HG03457 (cell line): ENCODE results near the gene TTC7B.

Experiments used
- ATAC-seq: cut with Tn5 transposase; IDR thresholded peaks from one replicate; pipeline ENCODE4 v1.9.1; 2021; ENCODE audit warnings: moderate number of reproducible peaks; ENCODE audit not compliant: unreplicated experiment

The TTC7B gene

DNA sequence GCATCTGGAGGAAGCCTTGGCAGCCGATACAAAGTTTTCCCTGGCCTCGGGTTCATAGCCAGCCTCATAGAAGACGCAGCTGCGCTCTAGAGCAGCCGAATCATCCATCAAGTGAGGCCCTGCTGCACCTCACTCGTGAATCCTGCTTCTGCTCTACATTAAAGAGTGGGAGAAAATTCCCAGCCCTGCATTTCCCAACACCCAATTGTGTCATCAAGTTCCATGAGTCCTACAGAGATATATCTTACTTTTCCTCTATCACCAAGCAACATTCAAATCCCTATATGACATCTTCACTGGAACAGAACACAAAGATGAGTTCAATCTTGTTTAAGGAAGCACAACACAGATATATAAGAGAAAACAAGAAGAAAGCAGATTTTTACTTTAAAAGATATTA, 139.3 kb downstream of the TTC7B start:
- ATAC-seq = no peak

DNA sequence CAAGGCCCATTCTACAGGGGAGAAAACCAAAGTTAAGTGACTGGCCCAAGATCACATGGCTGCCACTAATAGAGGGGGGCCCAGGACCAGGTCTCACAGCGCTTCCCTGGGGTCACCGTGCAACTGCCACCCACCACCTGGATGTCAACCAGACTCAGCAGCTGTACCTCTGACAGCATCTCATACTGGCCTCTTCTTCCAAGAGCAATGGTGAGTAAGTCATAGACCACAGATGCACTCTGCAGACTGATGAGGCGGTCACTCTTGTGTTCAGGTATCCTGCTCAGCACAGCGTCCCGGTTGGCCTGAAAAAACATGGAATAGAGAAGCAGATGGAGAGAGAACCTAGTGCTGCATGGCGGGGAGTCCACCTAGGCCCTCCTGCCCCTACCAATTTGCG, 139.9 kb downstream of the TTC7B start:
- ATAC-seq = no peak

DNA sequence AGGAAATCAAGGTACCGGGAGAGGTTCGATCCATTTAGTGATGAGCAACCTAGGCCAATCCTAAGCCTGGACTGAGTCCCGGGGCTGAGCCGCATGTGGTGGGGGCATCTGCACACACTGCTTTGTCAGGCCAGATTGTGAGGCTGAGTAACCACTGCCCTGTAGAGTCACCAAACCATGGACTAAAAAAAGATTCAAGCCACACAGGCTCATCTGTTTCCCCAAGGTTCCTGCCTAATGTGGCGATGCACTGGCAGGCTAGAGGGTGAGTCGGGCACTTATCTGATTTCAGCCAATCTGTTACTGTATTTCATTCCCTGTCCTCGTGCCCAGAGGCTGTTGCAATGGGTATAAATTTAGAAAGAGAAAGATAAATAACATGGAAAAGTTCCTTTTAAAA, 140.8 kb downstream of the TTC7B start:
- ATAC-seq = no peak

DNA sequence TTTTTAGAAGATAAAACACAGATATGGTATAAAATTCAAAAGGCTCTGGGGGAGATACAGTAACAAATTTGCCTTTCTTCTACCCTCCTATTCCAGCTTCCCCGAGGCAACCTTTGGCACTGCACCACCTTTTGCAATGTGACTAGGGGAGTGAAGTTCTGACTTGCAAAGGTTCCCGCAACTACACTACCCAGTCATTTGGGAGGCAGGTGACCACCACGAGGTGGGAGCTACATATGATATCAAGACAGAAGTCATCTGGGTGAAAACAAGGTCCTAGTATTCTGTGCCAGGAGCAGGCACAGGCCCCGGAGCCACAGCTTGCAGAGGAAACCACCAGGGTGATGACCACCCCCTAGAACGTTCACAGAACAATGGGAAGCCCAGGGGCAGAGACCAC, 141.5 kb downstream of the TTC7B start:
- no peak for ATAC-seq

DNA sequence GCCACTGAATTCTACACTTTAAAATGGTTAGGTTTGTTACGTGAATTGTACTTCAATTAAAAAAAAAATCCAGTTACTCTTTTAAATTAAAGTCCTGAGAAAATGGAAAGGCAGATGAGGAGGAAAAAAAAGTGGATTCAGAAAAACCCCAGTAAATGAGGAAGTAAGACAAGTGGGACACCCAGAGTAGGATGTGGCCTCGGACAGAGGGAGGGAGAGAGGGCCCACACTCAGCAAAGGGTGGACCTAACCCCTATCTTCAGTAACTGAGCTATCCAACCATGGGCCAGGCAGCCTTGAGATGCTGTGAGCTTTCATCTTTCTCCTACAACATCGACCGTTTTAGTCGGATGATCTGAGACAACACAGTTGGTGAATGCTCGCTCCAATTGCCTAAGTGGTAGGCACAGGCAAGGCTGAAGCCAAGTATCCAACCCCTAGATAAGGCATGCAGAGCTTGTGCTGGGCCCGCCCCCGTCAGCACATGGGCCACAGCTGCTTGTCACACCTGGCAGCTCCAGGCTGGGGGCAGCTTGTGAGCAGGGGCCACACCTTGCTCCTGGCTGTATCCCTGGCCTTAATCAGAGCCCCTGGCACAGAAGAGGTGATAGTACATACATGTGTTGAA, 142.1 kb downstream of the TTC7B start:
- ATAC-seq = no peak

DNA sequence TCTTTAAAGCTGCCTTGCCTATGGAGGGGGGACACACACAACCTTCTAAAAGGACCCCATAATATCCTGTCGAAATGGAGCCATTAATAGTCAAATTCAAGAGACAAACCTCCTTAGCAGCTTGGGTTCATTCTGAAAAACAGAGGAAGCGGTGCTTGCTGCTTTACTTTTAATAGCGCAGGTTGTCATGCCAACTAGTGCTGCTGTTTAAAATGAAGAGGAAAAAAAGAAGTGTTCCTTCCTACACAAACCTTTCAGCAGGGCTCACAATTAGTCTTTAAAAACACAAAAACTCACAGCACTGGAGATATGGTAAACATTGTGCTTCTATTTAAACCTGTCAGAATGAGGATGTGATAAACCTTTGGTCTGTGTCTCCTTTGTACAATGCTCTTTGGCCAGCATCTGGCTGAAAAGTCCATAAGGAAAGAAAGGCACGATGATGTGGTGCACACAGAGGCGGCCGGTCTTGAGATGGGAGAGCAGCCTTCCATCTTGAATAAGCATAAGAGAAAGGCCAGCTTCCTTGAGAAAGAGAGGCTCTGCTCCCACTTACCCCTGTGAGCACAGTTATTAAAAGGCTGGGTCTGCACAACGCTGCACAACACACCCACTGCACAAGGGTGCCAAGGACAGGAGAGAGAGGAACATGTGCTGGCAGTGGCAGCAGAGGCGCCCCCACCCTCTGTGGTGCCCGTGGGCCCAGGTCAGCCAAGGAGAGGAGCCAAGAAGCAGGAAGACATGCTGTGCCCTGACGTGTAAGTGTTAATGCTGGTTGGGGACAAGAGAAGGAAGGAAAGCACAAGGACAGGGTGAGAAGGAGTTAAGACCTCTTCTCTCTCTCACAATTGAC, 144.6 kb downstream of the TTC7B start:
- ATAC-seq = no peak

DNA sequence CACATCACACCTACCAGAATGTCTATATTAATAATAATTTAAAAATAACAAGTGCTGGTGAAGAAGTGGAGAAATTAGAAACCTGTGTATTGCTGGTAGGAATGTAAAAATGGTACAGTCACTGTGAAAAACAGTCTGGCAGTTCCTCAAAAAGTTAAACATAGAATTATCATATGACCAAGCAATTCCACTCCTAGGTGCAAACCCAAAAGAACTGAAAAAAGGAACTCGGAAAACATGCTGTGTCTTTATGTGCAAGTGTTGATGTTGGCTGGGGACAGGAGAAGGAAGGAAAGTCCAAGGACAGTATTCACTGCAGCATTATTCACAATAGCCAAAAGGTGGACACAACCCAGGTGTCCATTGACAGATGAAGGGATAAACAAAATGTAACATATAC, 146.5 kb downstream of the TTC7B start:
- no peak for ATAC-seq

DNA sequence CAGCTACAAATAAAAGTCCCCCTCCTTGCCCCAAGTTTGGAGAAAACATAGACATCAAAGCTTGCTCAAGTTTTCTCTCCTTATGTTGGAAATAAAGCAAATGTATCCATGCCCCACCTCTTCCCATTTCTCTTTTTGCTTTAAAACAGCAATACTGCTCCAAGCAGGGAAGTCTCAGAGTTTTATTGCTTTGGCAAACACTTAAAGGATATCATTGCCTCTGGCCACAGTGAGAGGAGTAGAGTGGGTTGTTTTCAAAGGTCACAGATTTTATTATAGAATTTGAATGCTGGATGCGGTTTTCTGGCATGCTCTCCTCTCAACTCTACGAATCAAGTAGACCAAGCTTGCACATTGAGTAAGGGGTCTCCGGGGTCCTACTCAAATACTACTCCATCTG, 149.7 kb downstream of the TTC7B start:
- no peak for ATAC-seq

DNA sequence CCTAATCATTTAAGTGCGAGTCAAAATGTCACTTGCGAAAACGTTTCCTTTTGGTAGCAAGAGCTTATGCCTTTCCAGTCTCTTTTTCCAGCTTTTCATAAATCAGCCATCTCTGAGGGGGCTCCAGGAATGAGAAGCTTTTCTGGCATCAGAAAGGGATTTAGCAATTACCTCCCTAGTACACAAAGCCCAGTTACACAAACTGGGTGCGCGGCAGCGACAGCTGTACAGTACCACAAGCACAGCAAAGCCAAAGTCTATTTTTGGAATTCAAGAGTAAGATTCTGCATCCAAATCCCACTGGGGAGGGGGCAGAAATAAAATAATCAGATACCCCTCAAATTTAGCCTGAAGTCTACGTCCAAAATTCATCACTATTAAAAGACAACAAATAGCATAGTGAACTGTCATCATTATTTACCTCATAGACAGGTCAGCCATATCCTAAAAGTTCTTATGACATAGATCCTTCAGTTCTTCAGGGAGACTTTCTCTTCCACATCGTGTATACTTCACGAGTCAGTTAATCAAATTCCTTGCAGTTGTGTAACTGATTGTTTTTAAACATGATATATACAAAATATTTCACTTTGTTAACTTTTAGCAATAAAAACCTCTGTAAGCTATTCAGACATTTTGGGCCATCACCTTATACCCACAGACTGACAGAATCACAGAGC, 150.8 kb downstream of the TTC7B start:
- ATAC-seq = no peak

DNA sequence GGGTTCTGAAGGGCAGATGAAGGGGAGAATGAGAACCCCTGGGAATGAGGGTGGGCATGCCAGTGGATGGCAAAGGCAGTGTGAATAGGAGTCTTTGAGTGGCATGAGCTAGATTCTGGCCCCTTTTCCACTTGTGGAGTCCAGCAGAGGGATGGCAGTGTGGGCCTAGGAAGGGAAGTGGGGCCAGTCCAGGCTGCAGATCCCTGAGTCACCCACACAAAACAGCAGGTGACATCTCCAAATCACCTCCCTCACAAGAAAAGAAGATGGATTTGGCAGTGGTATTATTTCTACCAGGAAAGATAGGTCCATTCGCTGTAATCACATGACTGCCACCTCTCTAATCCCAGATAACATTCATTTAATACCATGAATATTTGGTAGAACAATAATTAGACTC, 151.3 kb downstream of the TTC7B start:
- ATAC-seq = no peak

DNA sequence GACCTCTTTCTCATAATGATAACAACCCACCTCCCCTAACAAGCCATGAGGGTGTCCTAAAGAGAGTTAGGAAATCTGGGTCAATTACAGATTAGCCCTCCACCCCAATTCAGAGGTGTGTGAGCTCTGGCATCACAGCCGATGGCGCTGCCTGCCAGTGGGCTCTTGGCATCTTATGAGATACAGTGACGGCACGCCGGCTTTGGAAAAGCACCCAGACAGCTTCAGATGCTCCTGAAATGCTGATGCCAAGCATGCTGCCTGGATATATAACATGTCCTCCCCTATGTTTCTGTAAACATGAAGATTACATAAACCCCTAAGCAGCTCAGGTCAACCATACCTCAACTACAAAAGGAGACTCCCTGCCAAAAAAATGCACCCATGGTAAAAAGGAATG, 152.6 kb downstream of the TTC7B start:
- no peak for ATAC-seq

DNA sequence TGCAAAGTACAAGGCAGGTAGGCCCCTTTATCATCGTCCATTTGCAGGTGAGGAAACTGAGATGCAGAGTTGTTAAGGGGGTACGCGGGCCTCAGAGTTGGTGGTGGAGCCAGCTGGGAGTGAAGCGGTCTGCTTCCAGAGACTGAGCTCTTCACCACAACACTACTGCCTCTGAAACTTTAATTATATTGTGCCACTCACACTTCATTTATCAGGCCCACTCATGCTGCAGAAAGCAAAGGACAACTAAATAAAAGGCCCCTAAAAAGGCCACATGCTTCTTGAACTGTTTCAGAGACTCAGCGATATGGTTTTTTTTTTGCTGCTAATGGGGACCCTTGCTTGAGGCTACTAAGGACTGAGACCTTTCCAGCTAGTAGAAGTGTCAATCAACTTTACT, 153.1 kb downstream of the TTC7B start:
- ATAC-seq = no peak

DNA sequence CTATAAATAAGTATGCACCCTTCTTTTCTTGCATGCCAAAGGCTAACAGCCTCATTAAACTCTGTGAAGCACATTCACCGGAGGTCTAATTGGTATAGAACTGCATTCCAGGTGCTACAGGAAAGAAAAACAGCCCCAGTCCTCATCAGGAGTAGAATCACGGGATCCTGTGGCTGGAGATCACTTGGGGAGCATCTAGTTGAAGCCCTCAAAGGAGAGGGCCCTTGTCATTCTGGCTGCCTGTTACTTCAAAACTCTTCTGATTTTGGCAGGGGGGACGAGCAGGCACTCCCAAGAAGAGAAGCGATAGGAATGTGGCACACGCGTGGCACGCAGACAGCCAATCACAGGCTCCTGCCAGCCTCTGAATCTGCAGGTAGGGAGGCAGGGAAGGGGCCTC, 154.4 kb downstream of the TTC7B start:
- no peak for ATAC-seq

DNA sequence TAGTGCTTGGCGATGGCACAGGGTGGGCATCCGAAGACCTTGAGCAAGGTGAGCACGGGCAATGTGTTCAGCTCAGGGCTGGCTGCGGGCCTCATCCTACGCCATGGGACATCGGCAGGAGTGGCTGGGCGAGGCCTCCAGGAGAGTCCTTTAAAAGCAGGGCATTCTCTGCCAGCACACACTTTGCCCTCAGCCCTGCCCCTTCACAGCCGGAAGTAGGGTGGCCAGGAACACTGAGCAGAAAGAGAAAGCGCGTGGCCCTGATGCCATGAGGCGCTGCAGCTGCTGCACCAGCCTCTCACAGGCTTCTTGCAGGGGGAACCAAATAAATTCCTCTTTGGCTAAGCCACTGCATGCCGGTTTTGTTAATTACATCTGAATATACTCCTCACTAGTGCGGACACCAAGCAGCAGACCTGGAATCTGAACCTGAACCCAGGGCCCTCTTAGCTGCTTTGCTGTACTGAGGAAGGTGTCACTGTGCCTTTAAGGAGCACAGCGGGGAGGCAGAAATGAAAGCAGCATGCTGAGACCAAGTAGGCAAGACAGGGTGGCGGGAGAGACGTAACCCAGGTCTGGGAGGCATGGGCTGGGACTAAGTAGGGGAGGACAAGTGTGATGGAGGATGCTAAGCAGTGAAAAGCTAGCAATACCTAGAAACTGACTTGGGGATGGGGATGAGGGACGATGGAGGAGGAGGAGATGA, 155.2 kb downstream of the TTC7B start:
- ATAC-seq = no peak

DNA sequence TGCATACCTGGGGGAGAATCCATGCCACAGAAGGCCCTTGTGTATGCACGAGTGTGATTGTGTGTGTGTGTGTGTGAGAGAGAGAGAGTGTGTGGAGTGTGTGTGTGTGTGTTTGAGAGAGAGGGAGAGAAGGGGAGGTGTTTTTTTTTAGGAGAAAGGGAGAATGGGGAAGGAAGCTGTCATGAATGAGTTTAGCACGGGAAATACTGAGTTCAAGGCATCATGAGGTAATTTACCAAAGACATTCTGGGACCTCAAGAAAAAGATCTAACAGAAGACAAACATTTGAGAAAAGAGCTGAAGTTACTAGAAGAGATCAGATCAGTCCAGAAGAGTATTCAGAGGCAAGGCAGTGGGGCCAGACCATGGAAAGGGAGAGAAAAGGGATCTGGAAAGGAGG, 157.1 kb downstream of the TTC7B start:
- no peak for ATAC-seq

DNA sequence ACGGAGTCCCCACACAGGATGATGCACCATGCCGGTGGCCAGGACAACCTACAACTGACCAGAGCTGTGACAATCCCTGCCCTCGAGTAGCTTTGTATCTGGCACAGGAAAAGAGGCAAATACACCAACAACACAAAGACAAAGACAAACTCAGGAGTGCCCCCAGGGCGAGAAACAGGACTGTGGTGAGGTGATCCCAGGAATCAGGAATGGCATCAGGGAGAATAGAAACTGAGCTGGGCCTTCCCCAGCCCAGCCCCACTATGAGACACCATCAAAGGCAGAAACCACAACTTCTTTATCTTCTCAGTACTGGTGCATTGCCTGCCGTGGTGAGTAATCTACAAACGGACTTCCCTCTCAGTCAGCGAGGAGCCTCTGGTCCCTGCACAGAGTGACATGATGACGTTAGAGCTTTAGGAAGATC, 157.7 kb downstream of the TTC7B start:
- no peak for ATAC-seq

DNA sequence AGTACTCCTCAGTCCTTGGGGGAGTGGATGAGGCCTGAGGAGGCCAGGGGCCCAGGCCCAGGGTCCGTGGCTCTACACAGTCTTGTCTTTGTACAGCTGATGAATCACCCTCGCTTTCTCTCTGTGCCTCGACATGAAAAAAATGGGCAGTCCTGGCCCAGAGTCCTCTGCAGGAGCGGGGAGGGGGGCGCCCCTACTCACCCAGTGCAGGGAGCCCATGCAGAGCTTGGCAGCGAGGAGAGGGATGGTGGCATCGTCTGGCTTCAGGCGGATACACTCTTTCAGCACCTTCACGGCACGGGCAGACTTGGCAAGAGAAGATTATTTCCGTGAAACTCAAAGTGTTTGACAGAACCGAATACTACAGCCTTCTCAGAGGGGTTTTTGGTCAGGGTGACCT, 159.3 kb downstream of the TTC7B start:
- no peak for ATAC-seq

DNA sequence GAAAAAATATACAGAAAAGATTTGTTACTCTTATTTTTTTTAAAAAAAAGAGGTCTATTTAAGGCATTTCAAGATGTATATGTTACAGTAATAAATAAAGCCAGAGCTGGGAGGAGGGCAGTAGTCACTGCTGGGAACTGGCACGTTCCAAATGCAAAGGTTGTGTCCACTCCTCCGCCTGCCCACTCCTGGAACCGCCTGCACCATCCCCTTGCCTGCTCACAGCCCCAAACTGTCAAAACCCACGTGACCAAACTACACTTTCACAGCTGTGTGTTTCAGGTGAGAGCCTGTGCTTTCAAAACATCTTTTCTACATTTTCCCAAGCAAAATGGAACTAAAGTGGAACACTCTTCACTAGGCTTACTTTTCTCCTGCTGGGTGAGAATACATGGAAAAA, 160.4 kb downstream of the TTC7B start:
- ATAC-seq = no peak

DNA sequence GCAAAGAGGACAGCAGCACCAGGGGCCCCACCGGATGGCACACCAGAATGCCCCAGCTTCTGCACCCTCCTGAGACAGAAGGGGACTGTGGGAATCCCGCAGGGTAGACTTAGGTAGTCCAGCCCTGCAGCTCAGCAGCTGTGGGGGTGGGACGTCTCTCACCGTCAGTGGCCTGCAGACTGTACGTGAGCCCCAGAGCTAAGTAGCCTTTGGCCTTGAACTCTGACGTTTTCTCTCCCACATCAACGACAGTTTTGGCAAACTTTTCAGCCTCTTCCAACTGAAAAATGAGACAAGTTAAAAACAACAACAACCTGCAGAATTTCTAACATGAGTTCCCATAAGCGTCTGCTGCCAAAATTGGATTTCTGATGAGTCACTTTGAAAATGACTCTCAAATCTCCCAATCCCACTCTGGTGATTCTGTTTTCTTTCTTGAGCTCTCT, 161.4 kb downstream of the TTC7B start:
- no peak for ATAC-seq

DNA sequence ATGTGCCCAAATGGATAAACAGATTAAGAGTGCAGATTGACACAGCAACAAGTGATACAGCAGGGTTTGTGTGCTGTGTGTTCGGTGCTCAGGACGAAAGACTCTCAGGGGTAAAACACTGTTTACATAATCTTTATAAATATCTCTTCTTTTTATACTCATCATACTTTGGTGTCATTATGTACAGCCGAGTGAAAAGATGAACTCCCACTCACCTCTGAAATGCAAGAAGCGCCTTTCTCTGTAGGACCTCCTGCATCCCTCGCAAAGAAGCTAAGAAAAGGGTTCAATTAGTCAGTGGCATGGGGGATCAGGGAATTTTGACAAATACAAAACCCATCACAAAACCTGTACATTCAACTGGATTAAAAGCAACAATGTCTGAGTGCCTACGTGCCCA, 163.6 kb downstream of the TTC7B start:
- no peak for ATAC-seq

DNA sequence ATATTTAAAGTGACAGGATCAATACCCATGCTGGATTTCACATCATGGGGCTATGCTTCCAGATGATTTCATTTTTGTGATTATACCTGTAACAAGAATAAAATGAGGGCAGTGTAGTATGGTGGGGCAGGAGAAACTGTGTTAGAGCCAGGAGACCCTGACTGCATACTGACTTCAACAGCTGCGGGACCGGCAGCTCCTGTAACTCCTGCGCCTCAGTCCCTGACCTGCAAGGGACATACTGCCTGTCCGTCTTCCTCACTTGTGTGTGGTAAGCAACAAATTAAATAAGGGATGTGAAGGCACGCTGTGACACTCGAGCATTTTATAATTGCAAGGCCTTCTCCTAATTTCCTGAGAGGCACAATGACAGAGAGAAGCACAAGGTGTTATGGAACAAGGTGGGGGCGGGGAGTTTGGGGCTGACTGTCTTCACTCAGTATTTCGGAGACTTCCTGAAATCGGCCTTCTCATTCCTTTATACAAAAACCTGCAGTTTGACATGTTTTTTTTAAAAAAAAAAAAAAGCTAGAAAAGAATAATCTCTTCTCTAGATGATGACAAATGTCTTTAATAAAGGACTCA, 164.2 kb downstream of the TTC7B start:
- ATAC-seq = no peak
